GM20000 (cell line): ENCODE results near the gene C12orf75.
"Not testable (repeated sequence)": the region's sequence is repeated elsewhere in the genome, so short reads cannot be mapped to it uniquely, and the experiment has no call there.

ENCODE experiments used
- DNase-seq: peaks from one replicate; pipeline ENCODE4 v3.0.0; 2012; ENCODE audit warnings: low spot score
- TF ChIP-seq, protein P1 (sequence below): IDR thresholded peaks from 2 replicates; pipeline ENCODE4 v1.5.1; 2012; ENCODE audit warnings: mild to moderate bottlenecking, control low read depth; ENCODE audit errors: extremely low read depth, missing control alignments

The C12orf75 gene

DNA sequence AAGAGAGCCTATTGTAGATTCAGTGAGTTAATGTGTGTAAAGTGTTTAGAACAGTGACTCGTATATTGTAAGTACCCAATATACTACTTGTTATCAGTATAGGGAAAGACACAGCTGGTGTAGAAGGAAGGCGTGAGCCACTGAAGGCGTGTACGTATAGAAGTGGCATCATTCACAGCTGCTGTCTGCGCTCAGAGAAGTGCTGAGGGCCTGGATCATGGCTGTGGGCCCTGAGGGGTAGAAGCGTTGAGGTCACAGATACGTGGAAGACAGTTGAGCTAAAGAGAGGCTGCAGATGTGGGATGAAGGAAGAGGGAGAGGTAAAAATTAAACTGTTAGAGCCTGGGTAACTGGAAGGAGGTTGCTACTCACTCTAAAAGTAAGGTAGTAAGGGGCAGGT lies 5.9 kb downstream of the C12orf75 start:
- no peak for DNase-seq
- TF ChIP-seq, protein P1, sequence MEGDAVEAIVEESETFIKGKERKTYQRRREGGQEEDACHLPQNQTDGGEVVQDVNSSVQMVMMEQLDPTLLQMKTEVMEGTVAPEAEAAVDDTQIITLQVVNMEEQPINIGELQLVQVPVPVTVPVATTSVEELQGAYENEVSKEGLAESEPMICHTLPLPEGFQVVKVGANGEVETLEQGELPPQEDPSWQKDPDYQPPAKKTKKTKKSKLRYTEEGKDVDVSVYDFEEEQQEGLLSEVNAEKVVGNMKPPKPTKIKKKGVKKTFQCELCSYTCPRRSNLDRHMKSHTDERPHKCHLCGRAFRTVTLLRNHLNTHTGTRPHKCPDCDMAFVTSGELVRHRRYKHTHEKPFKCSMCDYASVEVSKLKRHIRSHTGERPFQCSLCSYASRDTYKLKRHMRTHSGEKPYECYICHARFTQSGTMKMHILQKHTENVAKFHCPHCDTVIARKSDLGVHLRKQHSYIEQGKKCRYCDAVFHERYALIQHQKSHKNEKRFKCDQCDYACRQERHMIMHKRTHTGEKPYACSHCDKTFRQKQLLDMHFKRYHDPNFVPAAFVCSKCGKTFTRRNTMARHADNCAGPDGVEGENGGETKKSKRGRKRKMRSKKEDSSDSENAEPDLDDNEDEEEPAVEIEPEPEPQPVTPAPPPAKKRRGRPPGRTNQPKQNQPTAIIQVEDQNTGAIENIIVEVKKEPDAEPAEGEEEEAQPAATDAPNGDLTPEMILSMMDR = no peak

DNA sequence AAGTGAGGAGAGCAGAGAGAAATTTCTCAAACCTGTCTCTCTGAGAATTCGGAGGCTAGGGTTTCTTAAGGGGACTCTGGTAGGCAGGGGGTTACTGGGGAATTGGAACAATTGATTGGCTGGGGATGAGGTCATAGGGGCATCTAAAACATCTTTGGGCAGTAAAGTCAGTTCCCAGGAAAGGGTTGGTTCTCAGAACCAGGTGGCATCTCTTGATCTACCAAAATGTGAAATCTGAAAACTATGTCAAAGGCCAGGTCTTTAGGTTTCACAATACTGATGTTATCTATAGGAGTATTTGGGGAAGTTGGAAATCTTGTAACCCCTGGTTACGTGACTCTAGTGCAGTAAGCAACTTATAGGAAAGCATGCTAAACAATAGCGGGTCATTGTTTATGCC lies 6.9 kb downstream of the C12orf75 start:
- TF ChIP-seq, protein P1 = no peak
- no peak for DNase-seq

DNA sequence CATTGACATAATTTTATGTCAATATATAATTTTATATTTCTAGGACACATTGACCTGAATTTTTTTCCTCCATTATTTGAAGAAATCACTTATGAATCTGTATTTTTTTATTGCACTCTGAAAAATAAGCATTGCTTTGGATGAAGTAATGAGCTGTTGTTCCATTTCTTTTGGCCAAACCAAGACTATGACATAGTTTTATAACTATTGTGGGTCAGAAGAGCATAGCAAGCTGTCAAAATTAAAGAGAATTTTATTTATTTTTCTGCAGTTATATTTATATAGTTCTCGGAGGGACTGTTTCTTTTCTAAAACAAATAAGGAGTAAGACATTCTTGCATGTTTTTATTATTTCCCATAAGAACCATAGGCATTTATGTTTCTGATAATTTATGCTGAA lies 8.5 kb downstream of the C12orf75 start:
- TF ChIP-seq, protein P1 = no peak
- DNase-seq = no peak

DNA sequence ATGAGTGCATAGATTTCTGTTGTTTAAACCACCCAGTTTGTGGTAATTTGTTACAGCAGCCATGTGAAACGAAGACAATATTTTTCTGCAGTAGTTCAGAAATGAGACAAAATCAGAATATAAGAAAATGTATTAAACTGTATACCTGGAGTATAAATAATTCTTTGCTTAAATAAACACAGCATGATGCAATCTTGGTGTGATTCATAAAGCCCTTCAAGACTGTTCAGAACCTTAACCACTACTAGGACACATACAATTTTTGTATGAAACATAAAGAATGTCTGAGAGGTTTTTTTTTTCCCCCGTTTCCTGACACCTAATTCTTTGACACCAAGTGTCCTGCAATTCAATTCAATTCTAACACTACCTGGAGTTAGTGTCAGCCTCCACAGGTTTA lies 10.5 kb downstream of the C12orf75 start:
- no peak for DNase-seq

DNA sequence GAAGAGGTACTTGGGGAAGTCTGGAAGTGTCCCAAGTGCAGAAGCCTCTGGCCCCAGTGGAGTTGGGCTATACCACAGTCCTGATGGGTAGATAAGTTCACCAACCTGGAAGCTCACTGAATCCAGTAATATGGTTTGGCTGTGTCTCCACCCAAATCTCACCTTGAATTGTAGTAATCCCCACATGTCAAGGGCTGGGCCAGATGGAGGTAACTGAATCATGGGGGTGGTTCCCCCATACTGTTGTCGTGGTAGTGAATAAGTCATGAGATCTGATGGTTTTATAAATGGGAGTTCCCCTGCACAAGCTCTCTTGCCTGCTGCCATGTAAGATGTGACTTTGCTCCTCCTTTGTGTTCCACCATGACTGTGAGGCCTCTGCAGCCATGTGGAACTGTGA lies 11.1 kb downstream of the C12orf75 start:
- not testable (repeated sequence) for DNase-seq

More for the DNA sequence above, 10.5 kb downstream of the C12orf75 start:
- TF ChIP-seq, protein P1 = no peak

DNA sequence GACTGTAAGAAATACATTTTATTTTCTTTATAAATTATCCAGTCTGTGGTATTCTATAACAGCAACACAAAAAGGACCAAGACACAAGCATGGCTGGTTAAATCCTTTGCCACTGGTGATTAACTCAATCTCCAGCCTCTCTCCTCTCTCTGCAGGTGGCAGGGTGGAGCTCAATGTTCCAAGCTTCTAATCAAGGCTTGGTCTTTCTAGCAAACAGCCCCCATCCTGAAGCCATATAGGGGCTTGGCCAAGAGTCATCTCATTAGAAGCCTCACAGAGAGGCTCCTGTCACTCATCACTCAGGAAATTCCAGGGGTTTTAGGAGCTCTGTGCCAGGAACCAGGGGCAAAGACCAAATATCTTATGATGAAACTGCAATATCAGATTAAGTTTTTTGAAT lies 12.0 kb downstream of the C12orf75 start:
- no peak for DNase-seq
- TF ChIP-seq, protein P1 = no peak

DNA sequence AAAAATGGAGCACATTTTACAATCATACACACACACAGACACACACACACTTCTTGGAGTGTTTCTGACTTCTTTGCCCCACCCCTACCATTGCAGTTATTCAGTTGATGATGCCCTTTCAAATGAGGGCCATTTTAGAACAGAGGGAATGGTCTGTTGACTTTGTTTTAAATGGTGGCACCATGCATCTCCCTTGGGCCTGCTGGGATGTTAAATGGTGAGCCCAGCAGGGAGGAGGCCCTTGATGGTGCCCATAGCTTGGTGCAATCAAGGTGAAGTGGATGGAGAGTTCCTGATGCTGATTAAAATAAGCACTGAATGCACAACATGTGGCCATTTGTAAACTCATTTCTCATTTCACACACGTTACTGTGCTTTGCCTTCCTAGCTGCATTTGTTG lies 13.3 kb downstream of the C12orf75 start:
- DNase-seq = no peak

DNA sequence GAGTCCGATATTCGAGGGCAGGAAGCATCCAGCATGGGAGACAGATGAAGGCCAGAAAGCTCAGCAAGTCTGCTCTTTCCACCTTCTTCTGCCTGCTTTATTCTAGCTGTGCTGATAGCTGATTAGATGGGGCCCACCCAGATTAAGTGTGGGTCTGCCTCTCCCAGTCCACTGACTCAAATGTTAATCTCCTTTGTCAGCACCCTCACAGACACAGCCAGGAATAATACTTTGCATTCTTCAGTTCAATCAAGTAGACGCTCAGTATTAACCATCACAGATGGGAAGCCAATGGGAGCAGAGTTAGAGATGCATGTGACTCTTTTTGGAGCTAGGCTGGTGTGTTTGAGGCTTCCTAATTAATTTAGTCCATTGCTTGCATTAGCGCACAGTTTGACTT lies 17.0 kb downstream of the C12orf75 start:
- no peak for DNase-seq
- TF ChIP-seq, protein P1 = no peak

More for the DNA sequence above, 13.3 kb downstream of the C12orf75 start:
- TF ChIP-seq, protein P1 = no peak
